Kidney (tissue), 14 donors: ENCODE results near the gene NOTCH2. TPM values are rescaled to one million over a fixed set of nuclear protein-coding genes. Genes with fewer than 3 reads are reported as not detected.

Source experiments
- DNase-seq, 5 donors: peaks; one replicate each; pipeline ENCODE4 v3.0.0-alpha.2; 2013 to 2020
- FAIRE-seq: peaks from 2 replicates; lab custom pipeline; 2012; peaks lifted over from hg19 to GRCh38; lab: Jason Lieb, UNC
- H3K27ac ChIP-seq, 2 donors: one replicate each; pipeline ENCODE4 v1.7.0; 2013; ENCODE audit warnings: low read depth in 2 of 2, low read length in 2 of 2, inconsistent platforms in 1 of 2
- H3K27me3 ChIP-seq: one replicate; pipeline ENCODE4 v1.7.1; 2013; ENCODE audit warnings: low read length, inconsistent platforms; ENCODE audit not compliant: control insufficient read depth, insufficient read depth
- H3K36me3 ChIP-seq, 3 donors: one replicate each; pipeline versions ENCODE4 v1.7.0 to v1.7.1; 2013; ENCODE audit warnings: low read length in 3 of 3, control low read depth in 1 of 3, inconsistent platforms in 1 of 3; ENCODE audit not compliant: insufficient read depth in 3 of 3, control insufficient read depth in 2 of 3
- H3K4me1 ChIP-seq, 3 donors: one replicate each; pipeline versions ENCODE4 v1.7.0 to v1.7.1; 2013; ENCODE audit warnings: low read length in 3 of 3, inconsistent platforms in 1 of 3, low read depth in 1 of 3; ENCODE audit not compliant: control insufficient read depth in 2 of 3, insufficient read depth in 2 of 3
- H3K4me3 ChIP-seq, 3 donors: one replicate each; pipeline versions ENCODE4 v1.7.0 to v1.8.1; 2013; ENCODE audit warnings: low read length in 3 of 3, control low read depth in 1 of 3, inconsistent platforms in 1 of 3
- H3K9ac ChIP-seq, 3 donors: one replicate each; pipeline versions ENCODE4 v1.7.0 to v1.7.1; 2013; ENCODE audit warnings: low read length in 3 of 3, control low read depth in 1 of 3, inconsistent platforms in 1 of 3
- H3K9me3 ChIP-seq, 3 donors: one replicate each; pipeline versions ENCODE4 v1.7.0 to v1.7.1; 2013; ENCODE audit warnings: low read length in 3 of 3, control low read depth in 1 of 3, inconsistent platforms in 1 of 3; ENCODE audit not compliant: control insufficient read depth in 2 of 3, insufficient read depth in 1 of 3
- CTCF ChIP-seq: IDR thresholded peaks from 3 replicates; pipeline ENCODE4 v1.5.1; 2012; ENCODE audit warnings: mild to moderate bottlenecking, moderate library complexity, borderline replicate concordance; ENCODE audit not compliant: insufficient read depth; ENCODE audit errors: extremely low read depth
- intact Hi-C: fragments of 100-400 bp; cut with DNase I; formaldehyde crosslinking; loops from one replicate; pipeline ENCODE4 v1.11.1; 2022
- polyA plus RNA-seq: library from polyadenylated mRNA; stranded (reverse); fragments of 350-450 nt; fragmentation: Illumina TruSeq; extraction: RNeasy Lipid Tissue Mini Kit (QIAGEN cat#74804); gene quantifications from one replicate; pipeline ENCODE4 v1.2.3, GENCODE V29; 2014; ENCODE audit warnings: low read depth, low replicate concordance; ENCODE audit not compliant: insufficient read depth
- total RNA-seq: library from RNA; stranded (reverse); fragmentation: NEBNext Ultra II Directional; extraction: Animal tissue kit (Norgen Biotek cat#: 25700); gene quantifications from one replicate; pipeline ENCODE4 v1.2.1, GENCODE V29; 2021
- donor health status: control.
- donor health status: control.
- donor health status: control.
- donor health status: control.
- donor health status: control.
- donor health status: DM: yes; HTN: yes; CAD: no.
- donor health status: Normal renal cell carcinoma (clear cell type).

Gene NOTCH2
- total and polyA plus RNA-seq, 2 donors from 2014 or later: 4.9 to 113 TPM

GRCh38 chr1:119909890-119910596, 159.4 kb downstream of the NOTCH2 start:
- H3K9ac ChIP-seq: no peak overlapping the region
- peaks cover 0 to 3% (median 0%) of the 10 kb centered on the region in 3 donors for H3K4me1 ChIP-seq
- no peak for FAIRE-seq
- no peak for DNase-seq
- no peak for TF ChIP-seq CTCF
- no peak overlapping the region for H3K27ac ChIP-seq
- H3K36me3 ChIP-seq: peaks cover 3 to 12% (median 8%) of the 10 kb centered on the region in 3 donors
- peaks cover 0 to 3% (median 0%) of the 10 kb centered on the region in 3 donors for H3K9me3 ChIP-seq
- intact Hi-C loops: no loop called here
- H3K4me3 ChIP-seq: no peak overlapping the region
- no peaks in the 10 kb centered on the region for H3K27me3 ChIP-seq

- Histone ChIP-seq H3K4me1 (peaks cover 0 to 3% (median 0%) of the 10 kb centered on the region in 3 donors), H3K4me3 (no peak overlapping the region), H3K36me3 (peaks cover 0 to 3% (median 0%) of the 10 kb centered on the region in 3 donors), H3K27ac (no peak overlapping the region), H3K9ac (no peak overlapping the region), H3K9me3 (peaks cover 0 to 6% (median 0%) of the 10 kb centered on the region in 3 donors), H3K27me3 (no peaks in the 10 kb centered on the region)
- TF ChIP-seq CTCF: no peak
- no peak for DNase-seq
- intact Hi-C loops: no loop called here
- FAIRE-seq: no peak
These were observed 160.8 kb downstream of the NOTCH2 start for GRCh38 chr1:119908661-119909060.

- Histone ChIP-seq H3K36me3 (no peaks in the 10 kb centered on the region), H3K27ac (no peak overlapping the region), H3K4me3 (no peak overlapping the region), H3K27me3 (no peaks in the 10 kb centered on the region), H3K9ac (no peak overlapping the region), H3K4me1 (peaks cover 0 to 3% (median 0%) of the 10 kb centered on the region in 3 donors), H3K9me3 (peaks cover 0 to 6% (median 0%) of the 10 kb centered on the region in 3 donors)
- FAIRE-seq (no peak), DNase-seq (peak in 1 of 5 donors; percentile 11)
- no peak for TF ChIP-seq CTCF
- intact Hi-C loops: no loop called here
These were observed 162.4 kb downstream of the NOTCH2 start for GRCh38 chr1:119906927-119907652.
